ENCODE measurements around the gene B3GNT2. TPM values are rescaled to one million over a fixed set of nuclear protein-coding genes. Genes with fewer than 3 reads are reported as not detected.
"Not testable (repeated sequence)": the region's sequence is repeated elsewhere in the genome, so short reads cannot be mapped to it uniquely, and the experiment has no call there.

Gene B3GNT2, protein sequence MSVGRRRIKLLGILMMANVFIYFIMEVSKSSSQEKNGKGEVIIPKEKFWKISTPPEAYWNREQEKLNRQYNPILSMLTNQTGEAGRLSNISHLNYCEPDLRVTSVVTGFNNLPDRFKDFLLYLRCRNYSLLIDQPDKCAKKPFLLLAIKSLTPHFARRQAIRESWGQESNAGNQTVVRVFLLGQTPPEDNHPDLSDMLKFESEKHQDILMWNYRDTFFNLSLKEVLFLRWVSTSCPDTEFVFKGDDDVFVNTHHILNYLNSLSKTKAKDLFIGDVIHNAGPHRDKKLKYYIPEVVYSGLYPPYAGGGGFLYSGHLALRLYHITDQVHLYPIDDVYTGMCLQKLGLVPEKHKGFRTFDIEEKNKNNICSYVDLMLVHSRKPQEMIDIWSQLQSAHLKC
- 32.8 and 37.3 TPM in 2 replicates for total RNA-seq

DNA sequence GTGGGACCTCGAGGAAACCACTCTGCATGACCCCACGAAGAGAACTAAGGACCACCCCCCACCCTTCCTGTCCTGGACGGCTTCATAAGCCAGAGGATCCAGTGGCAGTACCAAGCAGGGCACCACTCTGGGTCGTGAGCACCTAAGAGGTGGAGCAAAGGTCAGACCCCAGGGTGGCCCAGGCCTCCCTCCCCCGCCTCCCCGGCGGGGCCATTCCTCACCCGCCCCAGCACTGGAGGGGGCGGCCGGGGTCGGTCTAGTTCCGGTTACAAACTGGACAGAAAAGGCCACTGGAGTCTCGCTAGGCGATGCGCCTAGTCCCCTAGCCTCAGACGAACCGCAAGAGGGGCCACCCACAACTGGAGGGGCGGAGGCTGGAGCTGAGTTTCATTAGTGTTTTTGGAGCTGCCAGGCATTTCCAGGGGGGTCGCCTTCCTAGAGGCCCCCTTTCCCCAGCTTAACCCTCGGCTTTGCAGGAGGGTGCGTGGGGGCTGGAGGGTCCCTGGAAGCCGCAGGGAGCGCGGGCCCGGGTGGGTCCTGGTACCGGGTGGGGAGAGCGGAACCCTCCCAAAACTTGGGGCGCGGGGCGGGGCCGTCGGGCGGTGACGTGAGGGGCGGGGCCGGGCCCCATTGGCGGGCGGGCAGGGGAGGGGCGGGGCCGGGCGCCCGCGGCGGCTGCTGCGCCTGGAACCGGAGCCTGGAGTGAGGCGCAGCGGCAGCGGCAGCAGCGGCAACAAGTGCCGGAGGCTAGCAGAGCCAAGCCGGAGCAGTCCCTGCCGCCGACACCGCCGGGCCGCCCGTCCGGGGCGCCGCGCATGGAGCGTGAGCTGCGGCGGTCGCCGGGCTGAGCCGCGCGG lies at the start of gene B3GNT2:
Gene B3GNT2 (plus strand): TSS at position 695 of the 857 bp plus-strand sequence. CDS start 26,106 bp downstream, outside the sequence.
- Mint-ChIP-seq H3K27me3 (ENCODE audit: insufficient read depth) (no peaks in the 10 kb centered on the region), H3K4me3 (peak within 1 kb of the TSS; percentile 87), H3K36me3 (ENCODE audit: low read depth) (peaks cover 7% of the 10 kb centered on the region), H3K9me3 (no peaks in the 10 kb centered on the region), H3K4me1 (ENCODE audit: low read depth) (peaks cover 36% of the 10 kb centered on the region), H3K27ac (peak within 1 kb of the TSS; percentile 89)
- peak; percentile 75 for DNase-seq (ENCODE audit: low spot score)
- intact Hi-C loops (cut with micrococcal nuclease), result loop anchor here (1.0 to 5.0 kb wide), 7 partner anchors 288 to 1438 kb away; partner anchors contain the start of genes CCT4, COMMD1, EHBP1 and FAM161A

DNA sequence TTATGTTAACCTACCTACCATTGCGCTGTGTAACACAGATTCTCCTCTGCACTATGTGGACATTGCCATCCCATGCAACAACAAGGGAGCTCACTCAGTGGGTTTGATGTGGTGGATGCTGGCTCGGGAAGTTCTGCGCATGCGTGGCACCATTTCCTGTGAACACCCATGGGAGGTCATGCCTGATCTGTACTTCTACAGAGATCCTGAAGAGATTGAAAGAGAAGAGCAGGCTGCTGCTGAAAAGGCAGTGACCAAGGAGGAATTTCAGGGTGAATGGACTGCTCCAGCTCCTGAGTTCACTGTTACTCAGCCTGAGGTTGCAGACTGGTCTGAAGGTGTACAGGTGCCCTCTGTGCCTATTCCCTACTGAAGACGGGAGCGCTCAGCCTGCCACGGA lies 49.1 kb upstream of the B3GNT2 start:
- H3K36me3 Mint-ChIP-seq (ENCODE audit: low read depth); H3K27me3 Mint-ChIP-seq (ENCODE audit: insufficient read depth); H3K9me3 Mint-ChIP-seq; intact Hi-C loops (cut with micrococcal nuclease); H3K27ac Mint-ChIP-seq; H3K4me3 Mint-ChIP-seq: not testable (repeated sequence)
- peak; percentile 27 for DNase-seq (ENCODE audit: low spot score)
- H3K4me1 Mint-ChIP-seq (ENCODE audit: low read depth), result peaks cover 17% of the 10 kb centered on the region

DNA sequence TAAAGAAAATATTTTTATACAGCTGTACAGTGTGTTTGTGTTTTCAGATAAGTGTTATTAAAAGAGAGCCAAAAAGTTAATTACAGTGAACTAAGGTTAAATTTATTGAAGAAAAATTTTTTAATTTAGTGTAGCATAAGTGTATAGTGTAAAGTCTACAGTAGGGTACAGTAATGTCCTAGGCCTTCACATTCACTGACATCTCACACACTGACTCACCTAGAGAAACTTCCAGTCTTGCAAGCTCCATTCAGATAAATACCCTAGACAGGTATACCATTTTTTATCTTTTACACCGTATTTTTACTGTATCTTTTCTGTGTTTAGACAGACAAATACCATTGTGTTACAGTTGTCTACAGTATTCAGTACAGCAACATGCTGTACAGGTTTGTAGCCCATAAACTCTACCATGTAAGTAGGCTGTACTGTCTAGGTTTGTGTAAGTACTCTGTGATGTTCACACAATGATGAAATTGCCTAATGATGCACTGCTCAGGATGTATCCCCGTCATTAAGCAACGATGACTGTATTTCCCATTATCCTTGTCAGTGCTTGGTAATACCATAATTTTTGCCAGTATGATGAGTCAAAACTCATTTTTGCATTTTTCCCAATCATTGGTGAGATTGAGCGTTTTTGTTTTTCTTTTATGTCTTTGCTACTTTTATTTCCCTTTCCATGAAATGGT lies 48.2 kb upstream of the B3GNT2 start:
- intact Hi-C loops (cut with micrococcal nuclease), result no loop called here
- Mint-ChIP-seq H3K27me3 (ENCODE audit: insufficient read depth) (no peaks in the 10 kb centered on the region), H3K4me3 (no peak overlapping the region), H3K27ac (no peak overlapping the region), H3K36me3 (ENCODE audit: low read depth) (peaks cover 3% of the 10 kb centered on the region), H3K4me1 (ENCODE audit: low read depth) (peaks cover 17% of the 10 kb centered on the region), H3K9me3 (no peaks in the 10 kb centered on the region)
- DNase-seq (ENCODE audit: low spot score), result no peak

DNA sequence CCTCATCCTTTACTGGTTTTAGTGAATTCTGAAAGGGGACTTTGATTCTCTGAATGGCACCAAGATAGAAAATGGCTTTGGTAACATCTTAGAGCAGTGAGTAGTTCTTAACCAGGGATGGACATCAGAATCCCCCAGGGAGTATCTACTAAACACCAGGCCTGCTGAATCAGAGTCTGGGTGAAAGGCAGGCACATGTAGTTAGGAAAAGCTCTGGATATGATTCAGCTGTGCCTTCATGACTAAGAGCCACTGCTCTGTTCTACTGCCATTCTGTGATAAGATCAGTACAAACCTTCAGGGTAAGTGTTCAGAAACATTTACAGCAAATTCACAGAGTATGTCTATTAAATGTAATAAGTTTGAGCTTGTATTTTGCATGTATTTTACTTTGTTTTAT lies 46.2 kb upstream of the B3GNT2 start:
- H3K27me3 Mint-ChIP-seq (ENCODE audit: insufficient read depth), result no peaks in the 10 kb centered on the region
- intact Hi-C loops (cut with micrococcal nuclease), result no loop called here
- peaks cover 15% of the 10 kb centered on the region for H3K4me1 Mint-ChIP-seq (ENCODE audit: low read depth)
- H3K27ac Mint-ChIP-seq, result no peak overlapping the region
- H3K4me3 Mint-ChIP-seq, result no peak overlapping the region
- no peaks in the 10 kb centered on the region for H3K9me3 Mint-ChIP-seq
- peaks cover 3% of the 10 kb centered on the region for H3K36me3 Mint-ChIP-seq (ENCODE audit: low read depth)
- no peak for DNase-seq (ENCODE audit: low spot score)

DNA sequence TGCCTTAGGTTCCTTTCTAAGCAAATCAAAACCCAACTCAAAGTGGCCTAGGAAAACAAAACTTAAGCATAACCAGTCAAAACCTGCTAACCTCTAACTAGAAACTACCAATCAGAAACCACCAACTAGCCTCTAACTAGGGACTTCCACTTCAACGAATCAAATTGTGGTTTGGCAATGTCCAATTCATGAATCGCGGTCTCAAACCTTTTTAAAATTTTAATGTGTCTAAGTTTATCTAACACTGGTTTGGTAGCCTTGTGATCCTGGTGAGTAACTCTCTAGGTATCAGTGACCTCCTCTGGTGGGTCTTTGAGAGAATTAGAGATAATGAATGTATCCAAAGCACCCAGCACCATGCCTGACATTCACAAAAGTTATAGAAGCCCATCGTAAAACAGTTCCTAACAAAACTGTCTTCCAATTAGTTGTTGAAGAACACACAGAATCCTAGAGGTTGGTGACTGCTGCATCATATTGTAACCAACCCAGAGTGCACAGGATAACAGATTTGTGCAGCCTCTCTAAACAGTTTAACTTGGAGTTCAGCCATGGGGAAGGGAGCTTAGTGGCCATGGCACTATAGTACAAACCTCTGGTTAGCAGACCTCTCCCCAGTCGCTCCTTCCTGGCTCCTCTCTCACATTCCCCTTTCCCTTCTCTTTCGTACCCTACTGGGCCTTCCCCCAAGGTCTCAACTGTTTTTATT lies 45.2 kb upstream of the B3GNT2 start:
- intact Hi-C loops (cut with micrococcal nuclease), result no loop called here
- Mint-ChIP-seq H3K27ac (no peak overlapping the region), H3K27me3 (ENCODE audit: insufficient read depth) (no peaks in the 10 kb centered on the region), H3K4me3 (no peak overlapping the region), H3K9me3 (no peaks in the 10 kb centered on the region), H3K36me3 (ENCODE audit: low read depth) (no peaks in the 10 kb centered on the region), H3K4me1 (ENCODE audit: low read depth) (peaks cover 8% of the 10 kb centered on the region)
- DNase-seq (ENCODE audit: low spot score), result no peak

DNA sequence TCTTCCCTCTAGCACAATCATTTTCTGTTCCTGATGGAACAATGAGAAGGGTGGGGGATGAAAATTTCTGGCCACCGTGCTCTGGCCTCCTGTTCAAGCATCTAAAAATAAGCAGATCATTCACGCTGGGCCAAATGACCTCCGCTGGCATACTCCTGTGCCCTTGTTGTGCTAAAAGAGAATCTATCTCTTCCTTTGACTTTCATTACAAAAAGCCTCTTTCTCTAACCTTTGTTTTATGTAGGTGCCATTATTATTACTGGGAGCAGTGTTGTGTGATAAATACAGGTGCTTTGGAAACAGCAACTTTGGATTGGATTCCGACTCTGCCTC lies 44.6 kb upstream of the B3GNT2 start:
- Mint-ChIP-seq H3K4me1 (ENCODE audit: low read depth) (peaks cover 8% of the 10 kb centered on the region), H3K36me3 (ENCODE audit: low read depth) (no peaks in the 10 kb centered on the region), H3K27ac (no peak overlapping the region), H3K4me3 (no peak overlapping the region), H3K9me3 (no peaks in the 10 kb centered on the region), H3K27me3 (ENCODE audit: insufficient read depth) (no peaks in the 10 kb centered on the region)
- intact Hi-C loops (cut with micrococcal nuclease), result no loop called here
- no peak for DNase-seq (ENCODE audit: low spot score)

DNA sequence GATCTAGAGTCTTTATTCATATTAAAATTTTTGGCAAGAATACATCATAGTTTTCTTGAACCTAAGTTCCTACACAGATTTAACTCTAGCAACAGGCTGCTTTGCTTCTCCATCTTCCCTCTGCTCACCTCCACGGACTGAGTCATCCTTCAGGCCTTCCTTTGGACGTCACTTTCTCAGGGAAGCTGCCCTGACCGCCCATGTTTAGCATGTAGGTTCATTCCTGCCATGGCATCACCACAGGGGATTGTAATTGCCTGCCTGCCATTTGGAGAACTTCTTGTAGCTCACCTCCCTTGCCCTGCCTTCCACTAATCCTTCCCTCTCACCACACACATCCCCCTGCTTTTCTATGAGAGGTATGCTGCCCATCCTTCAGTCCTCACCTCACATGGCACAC lies 43.9 kb upstream of the B3GNT2 start:
- Mint-ChIP-seq H3K4me3 (no peak overlapping the region), H3K36me3 (ENCODE audit: low read depth) (no peaks in the 10 kb centered on the region), H3K9me3 (no peaks in the 10 kb centered on the region), H3K4me1 (ENCODE audit: low read depth) (peaks cover 3% of the 10 kb centered on the region), H3K27ac (no peak overlapping the region), H3K27me3 (ENCODE audit: insufficient read depth) (no peaks in the 10 kb centered on the region)
- DNase-seq (ENCODE audit: low spot score), result no peak
- intact Hi-C loops (cut with micrococcal nuclease), result no loop called here

DNA sequence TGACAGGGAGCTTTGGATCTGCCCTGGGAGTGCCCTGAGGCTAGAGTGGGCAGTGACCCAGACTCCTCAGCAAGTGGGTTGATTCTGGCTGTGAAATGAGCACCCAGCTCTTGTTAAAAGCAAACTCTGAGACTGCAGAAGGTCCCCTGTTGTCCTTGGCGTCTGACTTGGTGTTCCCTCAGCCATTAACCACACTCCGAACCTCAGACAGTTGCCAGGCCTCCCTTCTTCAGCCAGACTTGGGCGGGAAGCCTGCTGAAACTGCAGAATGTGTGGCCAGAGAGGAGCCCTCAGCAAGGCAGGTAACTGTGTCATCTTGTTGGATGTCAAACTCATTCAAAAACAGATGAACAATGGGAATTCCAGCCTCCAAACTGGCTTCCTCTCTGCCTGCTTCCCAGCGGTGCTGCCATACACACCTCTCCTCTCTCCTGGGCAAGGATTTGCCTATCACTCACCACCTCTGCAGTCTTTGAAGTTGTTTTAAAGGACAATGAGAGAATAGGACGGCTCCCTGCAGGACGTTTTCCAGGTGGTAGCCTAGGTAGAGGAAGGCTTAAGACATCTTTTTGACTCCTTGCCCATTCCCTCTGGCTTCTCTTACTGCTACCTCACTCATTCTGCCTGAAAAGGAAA lies 38.9 kb upstream of the B3GNT2 start:
- no peaks in the 10 kb centered on the region for H3K9me3 Mint-ChIP-seq
- H3K27ac Mint-ChIP-seq, result no peak overlapping the region
- H3K4me3 Mint-ChIP-seq, result no peak overlapping the region
- no peaks in the 10 kb centered on the region for H3K36me3 Mint-ChIP-seq (ENCODE audit: low read depth)
- H3K4me1 Mint-ChIP-seq (ENCODE audit: low read depth), result no peaks in the 10 kb centered on the region
- DNase-seq (ENCODE audit: low spot score), result no peak
- H3K27me3 Mint-ChIP-seq (ENCODE audit: insufficient read depth), result no peaks in the 10 kb centered on the region
- intact Hi-C loops (cut with micrococcal nuclease), result no loop called here

DNA sequence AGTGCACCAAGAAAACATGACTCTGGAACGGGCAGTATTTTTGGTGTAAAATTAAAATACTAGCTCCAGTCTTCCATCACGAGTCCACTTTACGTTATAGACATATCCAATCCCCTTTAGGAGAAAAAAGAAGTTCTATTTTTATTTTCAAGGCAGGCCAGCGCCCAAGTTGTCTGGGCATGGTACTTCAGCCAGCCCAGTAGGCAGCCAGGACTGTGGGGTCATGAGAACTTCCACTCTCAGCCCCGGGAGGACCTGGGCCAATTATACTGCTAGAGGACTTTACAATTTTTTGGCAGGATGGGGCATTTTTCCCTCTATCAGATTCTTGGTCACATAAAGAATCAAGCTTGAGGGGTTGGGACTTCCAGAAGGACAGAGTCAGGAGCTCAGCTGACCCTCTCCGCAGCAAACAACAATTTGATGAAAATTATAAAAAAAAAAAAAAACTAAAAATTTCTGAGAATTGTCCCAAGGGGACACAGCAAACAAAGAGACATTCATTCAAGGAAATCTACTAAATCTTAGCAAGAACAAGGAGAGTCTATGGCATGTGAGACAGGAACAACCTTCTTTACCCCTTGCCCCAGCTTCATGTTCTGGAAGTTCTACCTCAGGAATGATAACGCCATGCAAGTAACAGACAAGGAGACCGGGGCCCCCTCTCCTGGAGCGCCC lies 37.3 kb upstream of the B3GNT2 start:
- Mint-ChIP-seq H3K4me1 (ENCODE audit: low read depth) (no peaks in the 10 kb centered on the region), H3K36me3 (ENCODE audit: low read depth) (no peaks in the 10 kb centered on the region), H3K9me3 (no peaks in the 10 kb centered on the region), H3K27me3 (ENCODE audit: insufficient read depth) (no peaks in the 10 kb centered on the region), H3K27ac (no peak overlapping the region), H3K4me3 (no peak overlapping the region)
- intact Hi-C loops (cut with micrococcal nuclease), result no loop called here
- DNase-seq (ENCODE audit: low spot score), result no peak

DNA sequence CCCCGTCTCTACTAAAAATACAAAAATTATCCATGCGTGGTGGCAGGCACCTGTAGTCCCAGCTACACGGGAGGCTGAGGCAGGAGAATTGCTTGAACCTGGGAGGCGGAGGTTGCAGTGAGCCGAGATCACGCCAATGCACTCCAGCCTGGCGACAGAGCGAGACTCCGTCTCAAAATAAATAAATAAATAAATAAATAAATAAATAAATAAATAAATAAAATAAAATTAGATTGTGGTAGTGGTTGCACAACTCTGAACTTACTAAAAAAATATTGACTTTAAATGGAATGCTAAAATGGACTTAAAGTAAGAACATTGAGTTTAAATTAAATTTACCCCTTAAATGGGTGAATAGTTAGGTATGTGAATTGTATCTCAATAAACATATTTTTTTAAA lies 35.2 kb upstream of the B3GNT2 start:
- intact Hi-C loops (cut with micrococcal nuclease); H3K27me3 Mint-ChIP-seq (ENCODE audit: insufficient read depth); H3K4me3 Mint-ChIP-seq; H3K27ac Mint-ChIP-seq; DNase-seq (ENCODE audit: low spot score); H3K36me3 Mint-ChIP-seq (ENCODE audit: low read depth); H3K9me3 Mint-ChIP-seq; H3K4me1 Mint-ChIP-seq (ENCODE audit: low read depth): not testable (repeated sequence)

DNA sequence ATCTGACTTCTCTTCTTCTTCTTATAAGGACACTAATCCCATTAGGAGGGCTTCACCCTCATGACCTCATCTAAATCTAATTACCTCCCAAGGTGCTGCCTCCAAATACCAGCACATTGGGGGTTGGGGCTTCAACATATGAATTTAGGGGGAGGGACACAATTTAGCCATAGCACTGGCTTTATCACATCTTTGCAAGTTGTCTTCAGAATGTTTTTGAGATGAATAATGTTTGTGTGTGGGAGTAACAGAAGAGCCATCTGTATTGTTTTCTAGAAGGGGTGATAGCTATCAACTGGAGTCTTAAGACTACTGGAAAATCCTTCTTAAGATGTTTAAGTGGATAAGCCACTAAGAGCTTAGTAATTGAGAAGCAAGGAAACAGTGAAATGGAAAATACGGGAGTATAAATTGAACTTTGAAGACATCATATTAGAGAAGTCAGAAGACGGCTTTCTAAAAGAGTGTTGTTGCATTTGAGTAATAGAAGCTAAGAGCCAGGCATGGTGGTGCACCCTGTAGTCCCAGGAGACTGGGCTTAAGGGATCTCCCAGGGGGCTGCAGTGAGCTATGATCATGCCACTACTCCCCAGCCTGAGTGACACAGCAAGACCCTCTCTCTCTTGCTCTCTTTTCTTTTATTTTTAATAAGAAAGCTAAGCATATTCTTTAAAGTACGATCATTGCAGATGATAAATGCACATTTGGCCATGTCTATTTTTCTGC lies 32.6 kb upstream of the B3GNT2 start:
- Mint-ChIP-seq H3K4me3 (no peak overlapping the region), H3K9me3 (no peaks in the 10 kb centered on the region), H3K27me3 (ENCODE audit: insufficient read depth) (no peaks in the 10 kb centered on the region), H3K27ac (no peak overlapping the region), H3K36me3 (ENCODE audit: low read depth) (no peaks in the 10 kb centered on the region), H3K4me1 (ENCODE audit: low read depth) (no peaks in the 10 kb centered on the region)
- intact Hi-C loops (cut with micrococcal nuclease), result no loop called here
- DNase-seq (ENCODE audit: low spot score), result no peak
